ENCODE data around the gene GPR35.

DNA sequence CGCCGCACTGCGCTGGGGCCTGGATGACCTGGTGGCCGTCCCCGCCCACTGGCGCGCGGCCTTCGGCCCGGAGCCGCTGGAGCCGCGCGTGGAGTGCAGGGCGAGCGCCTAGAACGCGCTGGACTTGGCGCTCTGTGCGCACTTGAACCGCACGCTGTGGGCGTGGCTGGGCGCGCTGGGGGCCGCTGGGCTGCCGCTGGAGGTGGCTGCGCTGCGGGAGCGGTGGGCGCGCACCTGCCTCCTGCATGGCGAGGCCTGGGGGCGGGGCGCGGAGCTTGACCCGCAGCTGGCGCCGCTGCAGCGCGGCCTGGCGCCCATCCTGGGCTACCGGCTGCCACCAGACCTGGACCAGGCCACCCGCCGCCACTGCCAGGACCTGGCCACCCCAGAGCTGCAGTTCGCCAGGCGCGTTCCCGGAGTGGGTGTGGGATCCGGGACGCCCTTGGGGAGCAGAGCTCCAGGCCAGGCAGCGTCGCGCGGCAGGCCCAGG, 47.5 kb downstream of the GPR35 start:
- TF ChIP-seq, protein P1, sequence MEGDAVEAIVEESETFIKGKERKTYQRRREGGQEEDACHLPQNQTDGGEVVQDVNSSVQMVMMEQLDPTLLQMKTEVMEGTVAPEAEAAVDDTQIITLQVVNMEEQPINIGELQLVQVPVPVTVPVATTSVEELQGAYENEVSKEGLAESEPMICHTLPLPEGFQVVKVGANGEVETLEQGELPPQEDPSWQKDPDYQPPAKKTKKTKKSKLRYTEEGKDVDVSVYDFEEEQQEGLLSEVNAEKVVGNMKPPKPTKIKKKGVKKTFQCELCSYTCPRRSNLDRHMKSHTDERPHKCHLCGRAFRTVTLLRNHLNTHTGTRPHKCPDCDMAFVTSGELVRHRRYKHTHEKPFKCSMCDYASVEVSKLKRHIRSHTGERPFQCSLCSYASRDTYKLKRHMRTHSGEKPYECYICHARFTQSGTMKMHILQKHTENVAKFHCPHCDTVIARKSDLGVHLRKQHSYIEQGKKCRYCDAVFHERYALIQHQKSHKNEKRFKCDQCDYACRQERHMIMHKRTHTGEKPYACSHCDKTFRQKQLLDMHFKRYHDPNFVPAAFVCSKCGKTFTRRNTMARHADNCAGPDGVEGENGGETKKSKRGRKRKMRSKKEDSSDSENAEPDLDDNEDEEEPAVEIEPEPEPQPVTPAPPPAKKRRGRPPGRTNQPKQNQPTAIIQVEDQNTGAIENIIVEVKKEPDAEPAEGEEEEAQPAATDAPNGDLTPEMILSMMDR (IDR thresholded peaks at IDR 0.05), result no peak
- TF ChIP-seq POLR2AphosphoS5 (IDR thresholded peaks at IDR 0.05) (no peak), POLR2A (IDR thresholded peaks at IDR 0.05) (no peak)
